ENCODE data around the gene KIF25.

KIF25 gene

DNA sequence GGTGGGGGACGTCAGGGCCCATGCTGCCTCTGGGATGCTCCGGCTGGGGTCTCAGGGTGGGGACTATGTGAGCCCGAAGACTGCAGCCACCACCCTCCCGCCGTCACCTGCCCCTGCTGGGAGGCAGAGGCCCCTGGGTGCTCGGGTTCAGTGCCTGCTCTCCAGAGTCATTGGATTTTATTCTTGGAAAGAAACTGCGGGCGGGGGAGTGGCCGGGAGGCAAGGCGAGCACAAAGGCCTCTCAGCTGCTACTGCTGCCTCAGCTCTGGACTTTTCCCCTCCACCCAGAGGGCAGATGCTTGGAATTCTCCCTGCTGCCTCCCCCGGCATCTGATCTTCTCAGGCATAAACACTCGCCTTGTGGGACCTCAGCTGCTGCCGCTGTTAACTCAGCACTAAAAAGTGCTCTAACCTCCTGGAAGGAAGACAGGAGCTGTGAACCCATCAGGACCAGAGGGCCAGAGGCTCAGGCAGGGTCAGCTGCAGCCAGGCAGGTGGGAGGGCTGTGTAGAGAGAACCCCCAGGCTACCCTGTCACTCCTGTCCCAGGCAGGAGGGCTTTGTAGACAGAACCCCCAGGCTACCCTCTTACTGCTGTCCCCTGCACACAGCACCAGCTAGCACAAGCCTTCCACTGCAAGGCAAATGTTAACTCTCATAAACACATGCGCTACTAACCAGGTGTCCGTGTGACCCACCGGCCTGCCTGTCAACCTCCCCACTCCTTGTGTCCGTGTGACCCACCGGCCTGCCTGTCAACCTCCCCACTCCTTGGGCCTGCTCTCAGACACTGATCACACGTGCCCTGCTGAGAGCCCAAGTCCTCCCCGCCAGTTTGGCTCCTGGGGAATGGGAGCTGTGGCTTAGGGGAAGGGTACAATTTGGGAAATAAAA is 90.9 kb downstream of the KIF25 start:
- Histone ChIP-seq H3K4me1 (ENCODE audit: control extremely low read depth in 1 of 4, control insufficient read depth in 4 of 4, insufficient read depth in 4 of 4, low read length in 3 of 4) (no peaks in the 10 kb centered on the region), H3K36me3 (ENCODE audit: control insufficient read depth in 4 of 4, insufficient read depth in 4 of 4, low read length in 3 of 4) (no peaks in the 10 kb centered on the region), H3K9me3 (ENCODE audit: control extremely low read depth in 1 of 5, control insufficient read depth in 4 of 5, insufficient read depth in 2 of 5, low read depth in 1 of 5, low read length in 4 of 5) (peaks cover 0 to 10% (median 0%) of the 10 kb centered on the region in 5 experiments), H3K4me3 (ENCODE audit: control insufficient read depth in 1 of 7, extremely low read depth in 1 of 7, insufficient read depth in 4 of 7, low read depth in 2 of 7, low read length in 6 of 7) (no peak overlapping the region), H3K27me3 (replicated peaks in 2 of 5; ENCODE audit: control insufficient read depth in 4 of 5, insufficient read depth in 5 of 5, low read length in 4 of 5) (peaks cover 0 to 13% (median 1%) of the 10 kb centered on the region in 5 experiments), H3K27ac (ENCODE audit: insufficient read depth in 1 of 2, low read depth in 1 of 2, low read length in 2 of 2, poor library complexity in 1 of 2, severe bottlenecking in 2 of 2) (no peak overlapping the region)
- ChIA-PET CTCF (no interaction called here), POLR2A (no interaction called here)
- WGBS (ENCODE audit: insufficient coverage) = 89% methylated on average over 19 of the region's 20 CpGs
- DNase-seq = no peak

DNA sequence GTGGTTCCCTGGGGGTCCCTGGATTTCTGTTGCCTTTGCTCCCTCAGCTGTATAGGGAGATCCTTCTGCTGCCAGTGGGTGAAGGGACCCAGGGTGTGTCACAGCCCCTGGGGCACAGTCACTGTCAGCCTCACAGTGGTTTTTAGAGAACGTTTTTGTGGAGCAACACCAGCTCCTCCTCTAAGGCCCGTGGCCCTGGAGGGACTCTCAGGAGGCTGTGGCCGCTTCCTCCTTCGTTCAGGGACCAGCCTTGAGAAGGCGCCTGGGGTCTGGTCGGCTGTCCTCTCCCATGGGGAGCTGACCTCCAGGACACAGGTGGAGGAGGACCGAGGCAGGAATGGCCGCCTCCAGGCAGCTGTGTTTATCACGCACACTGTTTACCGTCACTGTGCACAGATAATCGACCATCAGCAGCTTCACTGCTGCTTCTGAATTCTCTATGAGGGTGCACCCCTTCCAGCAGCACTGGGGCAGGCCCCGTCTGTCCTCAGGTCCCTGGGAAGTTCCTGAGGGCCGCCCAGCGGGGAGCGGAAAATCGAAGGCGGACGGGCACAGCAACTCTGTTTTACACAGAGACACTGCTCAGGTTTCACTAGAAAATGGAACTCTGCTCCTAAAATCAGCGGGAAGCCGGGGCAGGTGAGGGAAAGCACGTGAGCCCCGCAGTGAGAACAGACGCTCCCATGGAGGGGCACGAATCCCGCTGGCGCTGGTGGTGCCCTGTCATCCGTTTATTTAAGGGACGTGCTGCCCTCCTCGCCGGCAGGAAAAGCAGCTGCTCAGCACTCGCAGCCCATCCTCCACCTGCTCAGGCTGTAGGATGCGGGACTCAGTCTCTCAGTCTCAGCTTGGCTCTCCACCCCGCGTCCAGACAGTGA is 92.0 kb downstream of the KIF25 start:
- CTCF ChIA-PET = no interaction called here
- POLR2A ChIA-PET = no interaction called here
- WGBS (ENCODE audit: insufficient coverage) = 72% methylated on average over 32 of the region's 34 CpGs
- Histone ChIP-seq H3K4me3 (ENCODE audit: control insufficient read depth in 1 of 7, extremely low read depth in 1 of 7, insufficient read depth in 4 of 7, low read depth in 2 of 7, low read length in 6 of 7) (no peak overlapping the region), H3K9me3 (ENCODE audit: control extremely low read depth in 1 of 5, control insufficient read depth in 4 of 5, insufficient read depth in 2 of 5, low read depth in 1 of 5, low read length in 4 of 5) (peaks cover 0 to 10% (median 0%) of the 10 kb centered on the region in 5 experiments), H3K36me3 (ENCODE audit: control insufficient read depth in 4 of 4, insufficient read depth in 4 of 4, low read length in 3 of 4) (no peaks in the 10 kb centered on the region), H3K27me3 (replicated peaks in 2 of 5; ENCODE audit: control insufficient read depth in 4 of 5, insufficient read depth in 5 of 5, low read length in 4 of 5) (peaks cover 0 to 7% (median 1%) of the 10 kb centered on the region in 5 experiments), H3K27ac (ENCODE audit: insufficient read depth in 1 of 2, low read depth in 1 of 2, low read length in 2 of 2, poor library complexity in 1 of 2, severe bottlenecking in 2 of 2) (no peak overlapping the region), H3K4me1 (ENCODE audit: control extremely low read depth in 1 of 4, control insufficient read depth in 4 of 4, insufficient read depth in 4 of 4, low read length in 3 of 4) (no peaks in the 10 kb centered on the region)
- DNase-seq = no peak

GRCh38 chr6:168090064-168090690 is 92.7 kb downstream of the KIF25 start:
- POLR2A ChIA-PET = no interaction called here
- DNase-seq = no peak
- Histone ChIP-seq H3K9me3 (ENCODE audit: control extremely low read depth in 1 of 5, control insufficient read depth in 4 of 5, insufficient read depth in 2 of 5, low read depth in 1 of 5, low read length in 4 of 5) (peaks cover 0 to 10% (median 0%) of the 10 kb centered on the region in 5 experiments), H3K4me1 (ENCODE audit: control extremely low read depth in 1 of 4, control insufficient read depth in 4 of 4, insufficient read depth in 4 of 4, low read length in 3 of 4) (no peaks in the 10 kb centered on the region), H3K4me3 (ENCODE audit: control insufficient read depth in 1 of 7, extremely low read depth in 1 of 7, insufficient read depth in 4 of 7, low read depth in 2 of 7, low read length in 6 of 7) (no peak overlapping the region), H3K27ac (ENCODE audit: insufficient read depth in 1 of 2, low read depth in 1 of 2, low read length in 2 of 2, poor library complexity in 1 of 2, severe bottlenecking in 2 of 2) (no peak overlapping the region), H3K27me3 (replicated peaks in 2 of 5; ENCODE audit: control insufficient read depth in 4 of 5, insufficient read depth in 5 of 5, low read length in 4 of 5) (peaks cover 0 to 4% (median 0%) of the 10 kb centered on the region in 5 experiments), H3K36me3 (ENCODE audit: control insufficient read depth in 4 of 4, insufficient read depth in 4 of 4, low read length in 3 of 4) (no peaks in the 10 kb centered on the region)
- 86% methylated on average over 16 of the region's 16 CpGs for WGBS (ENCODE audit: insufficient coverage)
- CTCF ChIA-PET = no interaction called here

DNA sequence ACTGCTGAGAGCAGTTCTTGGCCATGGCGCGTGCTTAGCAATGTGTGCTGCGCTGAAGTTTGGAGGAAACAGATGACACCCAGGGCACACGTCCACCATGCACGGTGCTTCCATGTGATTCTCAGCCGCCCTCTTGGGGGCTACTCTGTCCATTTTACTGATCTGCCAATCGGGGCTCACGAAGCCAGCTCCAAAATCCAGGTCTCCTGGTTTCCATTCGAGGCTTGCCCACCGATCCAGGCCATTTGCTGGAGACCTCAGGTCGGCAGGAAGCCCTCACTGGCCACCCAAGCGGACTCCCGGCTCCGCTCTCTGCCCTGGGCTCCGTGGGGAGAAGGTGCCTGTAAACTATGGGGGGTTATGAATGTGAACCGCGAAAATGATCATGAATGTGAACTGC is 93.2 kb downstream of the KIF25 start:
- no peak overlapping the region for H3K27ac ChIP-seq (ENCODE audit: insufficient read depth in 1 of 2, low read depth in 1 of 2, low read length in 2 of 2, poor library complexity in 1 of 2, severe bottlenecking in 2 of 2)
- H3K36me3 ChIP-seq (ENCODE audit: control insufficient read depth in 4 of 4, insufficient read depth in 4 of 4, low read length in 3 of 4) = no peaks in the 10 kb centered on the region
- CTCF ChIA-PET = no interaction called here
- no peak for DNase-seq
- no peak overlapping the region for H3K4me3 ChIP-seq (ENCODE audit: control insufficient read depth in 1 of 7, extremely low read depth in 1 of 7, insufficient read depth in 4 of 7, low read depth in 2 of 7, low read length in 6 of 7)
- H3K4me1 ChIP-seq (ENCODE audit: control extremely low read depth in 1 of 4, control insufficient read depth in 4 of 4, insufficient read depth in 4 of 4, low read length in 3 of 4) = no peaks in the 10 kb centered on the region
- H3K9me3 ChIP-seq (ENCODE audit: control extremely low read depth in 1 of 5, control insufficient read depth in 4 of 5, insufficient read depth in 2 of 5, low read depth in 1 of 5, low read length in 4 of 5) = peaks cover 0 to 10% (median 0%) of the 10 kb centered on the region in 5 experiments
- POLR2A ChIA-PET = no interaction called here
- peaks cover 0 to 4% (median 0%) of the 10 kb centered on the region in 5 experiments for H3K27me3 ChIP-seq (replicated peaks in 2 of 5; ENCODE audit: control insufficient read depth in 4 of 5, insufficient read depth in 5 of 5, low read length in 4 of 5)
- 94% methylated on average over 12 of the region's 17 CpGs for WGBS (ENCODE audit: insufficient coverage)

DNA sequence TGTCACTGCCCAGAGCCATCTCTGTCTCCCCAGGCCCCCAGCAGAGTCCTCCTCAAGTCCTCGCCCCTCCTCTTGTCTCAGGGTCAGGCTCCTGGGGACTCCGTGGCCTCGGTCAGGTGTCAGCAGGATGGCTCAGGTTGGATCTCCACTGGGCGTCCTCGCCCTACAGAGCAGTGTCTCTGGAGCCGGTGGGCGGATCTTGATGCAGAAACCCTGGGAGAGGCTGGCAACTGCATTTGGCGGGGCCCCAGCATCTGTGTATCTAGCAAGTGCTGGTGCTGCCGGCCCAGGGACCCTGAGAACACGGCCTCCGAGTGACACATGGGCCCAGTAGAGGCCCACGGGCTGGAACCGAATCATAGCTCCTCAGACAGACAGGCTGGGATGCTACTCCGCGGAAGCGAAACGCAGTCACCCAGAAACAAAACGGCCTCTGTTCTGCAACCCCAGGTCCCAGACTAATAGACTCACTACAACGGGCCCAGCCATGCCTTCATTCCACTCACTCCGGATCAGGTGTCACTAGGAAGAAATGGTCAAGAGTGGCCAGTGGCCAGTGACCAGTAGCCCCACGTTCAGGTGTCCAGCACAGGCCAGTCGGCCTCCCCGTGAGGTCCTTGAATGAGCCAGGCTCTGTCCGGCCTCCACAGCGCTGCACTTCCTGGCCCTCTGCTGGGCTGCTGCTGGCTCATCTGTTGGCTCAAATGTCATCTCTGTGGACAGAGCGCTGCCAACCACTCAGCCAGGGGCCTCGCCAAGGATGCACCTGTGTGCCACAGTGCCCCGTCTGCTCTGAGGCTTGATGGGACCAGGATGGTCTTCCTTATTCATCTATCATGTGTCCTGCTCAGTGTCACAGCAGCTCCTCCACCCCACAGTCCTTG is 94.2 kb downstream of the KIF25 start:
- POLR2A ChIA-PET = no interaction called here
- 98% methylated on average over 28 of the region's 28 CpGs for WGBS (ENCODE audit: insufficient coverage)

GRCh38 chr6:168092541-168092940 is 95.1 kb downstream of the KIF25 start:
- ChIA-PET CTCF (no interaction called here), POLR2A (no interaction called here)
- Histone ChIP-seq H3K4me1 (ENCODE audit: control extremely low read depth in 1 of 4, control insufficient read depth in 4 of 4, insufficient read depth in 4 of 4, low read length in 3 of 4) (no peaks in the 10 kb centered on the region), H3K27me3 (replicated peaks in 2 of 5; ENCODE audit: control insufficient read depth in 4 of 5, insufficient read depth in 5 of 5, low read length in 4 of 5) (peaks cover 0 to 7% (median 1%) of the 10 kb centered on the region in 5 experiments), H3K36me3 (ENCODE audit: control insufficient read depth in 4 of 4, insufficient read depth in 4 of 4, low read length in 3 of 4) (no peaks in the 10 kb centered on the region), H3K9me3 (ENCODE audit: control extremely low read depth in 1 of 5, control insufficient read depth in 4 of 5, insufficient read depth in 2 of 5, low read depth in 1 of 5, low read length in 4 of 5) (peaks cover 0 to 10% (median 0%) of the 10 kb centered on the region in 5 experiments), H3K27ac (ENCODE audit: insufficient read depth in 1 of 2, low read depth in 1 of 2, low read length in 2 of 2, poor library complexity in 1 of 2, severe bottlenecking in 2 of 2) (no peak overlapping the region), H3K4me3 (ENCODE audit: control insufficient read depth in 1 of 7, extremely low read depth in 1 of 7, insufficient read depth in 4 of 7, low read depth in 2 of 7, low read length in 6 of 7) (no peak overlapping the region)
- DNase-seq = no peak
- 89% methylated on average over 8 of the region's 8 CpGs for WGBS (ENCODE audit: insufficient coverage)

More for the DNA sequence above, 94.2 kb downstream of the KIF25 start:
- Histone ChIP-seq H3K4me3 (ENCODE audit: control insufficient read depth in 1 of 7, extremely low read depth in 1 of 7, insufficient read depth in 4 of 7, low read depth in 2 of 7, low read length in 6 of 7) (no peak overlapping the region), H3K9me3 (ENCODE audit: control extremely low read depth in 1 of 5, control insufficient read depth in 4 of 5, insufficient read depth in 2 of 5, low read depth in 1 of 5, low read length in 4 of 5) (peaks cover 0 to 10% (median 0%) of the 10 kb centered on the region in 5 experiments), H3K27ac (ENCODE audit: insufficient read depth in 1 of 2, low read depth in 1 of 2, low read length in 2 of 2, poor library complexity in 1 of 2, severe bottlenecking in 2 of 2) (no peak overlapping the region), H3K4me1 (ENCODE audit: control extremely low read depth in 1 of 4, control insufficient read depth in 4 of 4, insufficient read depth in 4 of 4, low read length in 3 of 4) (no peaks in the 10 kb centered on the region), H3K27me3 (replicated peaks in 2 of 5; ENCODE audit: control insufficient read depth in 4 of 5, insufficient read depth in 5 of 5, low read length in 4 of 5) (peaks cover 0 to 4% (median 0%) of the 10 kb centered on the region in 5 experiments), H3K36me3 (ENCODE audit: control insufficient read depth in 4 of 4, insufficient read depth in 4 of 4, low read length in 3 of 4) (no peaks in the 10 kb centered on the region)
- CTCF ChIA-PET = no interaction called here
- no peak for DNase-seq
